AML-193 (cell line): ENCODE results near the gene TBCE.

Experiments used
- DNase-seq, 2 experiments: peaks; one replicate each; lab custom pipeline; 2025; lab: John Stamatoyannopoulos, UW

TBCE gene

GRCh38 chr1:235367000-235367908, at the start of gene TBCE:
Gene TBCE, plus strand, starts transcription at chr1:235367427. Its CDS starts 12,623 bp downstream, at chr1:235380050.
- peak; percentile 95 for DNase-seq

- no peak for DNase-seq
Observed at GRCh38 chr1:235319255-235319654, 48.0 kb upstream of the TBCE start.

- DNase-seq: no peak
Observed at GRCh38 chr1:235320521-235321179, 46.6 kb upstream of the TBCE start.

- no peak for DNase-seq
Observed at GRCh38 chr1:235324296-235324695, 42.9 kb upstream of the TBCE start.

- DNase-seq: no peak
Observed at GRCh38 chr1:235325139-235325538, 42.1 kb upstream of the TBCE start.

- no peak for DNase-seq
Observed at GRCh38 chr1:235325854-235326253, 41.4 kb upstream of the TBCE start.

GRCh38 chr1:235326719-235327558, 40.3 kb upstream of the TBCE start:
- peak; percentile 35 to 47 for DNase-seq

GRCh38 chr1:235327559-235328270, 39.5 kb upstream of the TBCE start, which contains the start of gene ARID4B:
Gene ARID4B, minus strand, starts transcription at chr1:235328179. Its CDS starts 1,260 bp downstream, at chr1:235326919.
- DNase-seq: no peak

- DNase-seq: peak; percentile 99 to 100
Observed at GRCh38 chr1:235328271-235329138, 38.7 kb upstream of the TBCE start, which contains the start of gene GGPS1. Gene GGPS1, plus strand, starts transcription at chr1:235328570. Its CDS starts 6,695 bp downstream, at chr1:235335265.

- DNase-seq: peak in 1 of 2 experiments; percentile 47
Observed at GRCh38 chr1:235329139-235329902, 37.9 kb upstream of the TBCE start.

GRCh38 chr1:235330918-235331285, 36.3 kb upstream of the TBCE start:
- no peak for DNase-seq

- peak in 1 of 2 experiments; percentile 50 for DNase-seq
Observed at GRCh38 chr1:235331401-235331800, 35.8 kb upstream of the TBCE start.

- DNase-seq: no peak
Observed at GRCh38 chr1:235336903-235337302, 30.3 kb upstream of the TBCE start.

- DNase-seq: peak in 1 of 2 experiments; percentile 9
Observed at GRCh38 chr1:235339746-235340145, 27.5 kb upstream of the TBCE start.

GRCh38 chr1:235341334-235341733, 25.9 kb upstream of the TBCE start:
- DNase-seq: no peak

- no peak for DNase-seq
Observed at GRCh38 chr1:235342039-235342438, 25.2 kb upstream of the TBCE start.

- DNase-seq: no peak
Observed at GRCh38 chr1:235342471-235342870, 24.8 kb upstream of the TBCE start.

- DNase-seq: no peak
Observed at GRCh38 chr1:235343726-235344125, 23.5 kb upstream of the TBCE start.

- DNase-seq: no peak
Observed at GRCh38 chr1:235351441-235351840, 15.8 kb upstream of the TBCE start.

- no peak for DNase-seq
Observed at GRCh38 chr1:235351898-235352297, 15.3 kb upstream of the TBCE start.
